OCI-LY7 (cell line): ENCODE results near the gene LZTR1. TPM values are rescaled to one million over a fixed set of nuclear protein-coding genes. Genes with fewer than 3 reads are reported as not detected.

ENCODE experiments used
- BruUV-seq: library from RNA; stranded (reverse); fragments of 400-500 nt; replicated peaks from 2 replicates; lab custom pipeline; 2021; lab: Mats Ljungman, UMichigan
- CTCF ChIA-PET: fragments of 300-600 bp; sonication (Branson Sonifier 250); formaldehyde crosslinking; loops from one replicate; lab custom pipeline; 2022; ENCODE audit warnings: antibody characterized with exemption; ENCODE audit not compliant: unreplicated experiment; lab: Charles Lee
- POLR2A ChIA-PET: fragments of 300-600 bp; sonication (Branson Sonifier 250); formaldehyde crosslinking; loops from one replicate; lab custom pipeline; 2022; ENCODE audit warnings: antibody characterized with exemption; lab: Charles Lee
- DNase-seq: peaks from one replicate; pipeline ENCODE4 v3.0.0-alpha.2; 2015; ENCODE audit warnings: low spot score
- H2AFZ ChIP-seq: fragments of 200-600 bp; sonication (generic), shearing (Covaris generic); 2 replicates; pipeline ENCODE4 v1.6.1; 2014; ENCODE audit warnings: mild to moderate bottlenecking, antibody characterized with exemption, low read length, moderate library complexity
- H3K27ac ChIP-seq: fragments of 200-600 bp; sonication (generic); 2 replicates; pipeline ENCODE4 v1.5.1; 2014; ENCODE audit warnings: mixed run types, low read depth, mild to moderate bottlenecking, moderate library complexity, low read length, inconsistent platforms; ENCODE audit not compliant: poor library complexity, severe bottlenecking
- H3K36me3 ChIP-seq: fragments of 200-600 bp; sonication (generic); 2 replicates; pipeline ENCODE4 v1.6.1; 2014; ENCODE audit warnings: mild to moderate bottlenecking, antibody characterized with exemption, low read length, moderate library complexity, mixed read lengths; ENCODE audit not compliant: insufficient read depth
- H3K4me1 ChIP-seq: fragments of 200-600 bp; sonication (generic); 2 replicates; pipeline ENCODE4 v1.5.1; 2014; ENCODE audit warnings: mild to moderate bottlenecking, low read length; ENCODE audit not compliant: insufficient read depth, poor library complexity, severe bottlenecking
- H3K4me2 ChIP-seq: fragments of 200-600 bp; sonication (generic); 2 replicates; pipeline ENCODE4 v1.6.1; 2014; ENCODE audit warnings: mild to moderate bottlenecking, low read length
- H3K4me3 ChIP-seq: fragments of 200-600 bp; sonication (generic); 2 replicates; pipeline ENCODE4 v1.5.1; 2014; ENCODE audit warnings: mild to moderate bottlenecking, low read depth, low read length; ENCODE audit not compliant: poor library complexity, severe bottlenecking
- H3K79me2 ChIP-seq: fragments of 200-600 bp; sonication (generic); 2 replicates; pipeline ENCODE4 v1.6.1; 2016; ENCODE audit warnings: low read depth, mild to moderate bottlenecking, low read length, moderate library complexity, mixed read lengths; ENCODE audit not compliant: insufficient read depth
- H3K9me2 ChIP-seq: fragments of 200-600 bp; sonication (generic); 2 replicates; pipeline ENCODE4 v1.6.1; 2016; ENCODE audit warnings: mild to moderate bottlenecking, low read length, mixed read lengths; ENCODE audit not compliant: insufficient read depth
- H3K9me3 ChIP-seq: fragments of 200-600 bp; sonication (generic); 2 replicates; pipeline ENCODE4 v1.6.1; 2014; ENCODE audit warnings: mild to moderate bottlenecking, mixed run types, low read length, mixed read lengths
- H4K20me1 ChIP-seq: fragments of 200-600 bp; sonication (generic); 2 replicates; pipeline ENCODE4 v1.6.1; 2014; ENCODE audit warnings: mild to moderate bottlenecking, antibody characterized with exemption, low read length, moderate library complexity, mixed read lengths; ENCODE audit not compliant: insufficient read depth
- EZH2phosphoT487 ChIP-seq: fragments of 200-600 bp; sonication (generic); IDR thresholded peaks from 2 replicates; pipeline ENCODE4 v1.6.1; 2018; ENCODE audit warnings: low read depth, borderline replicate concordance, mild to moderate bottlenecking, mixed run types, antibody characterized with exemption, low read length, moderate library complexity, mixed read lengths
- intact Hi-C: fragments of 100-400 bp; cut with micrococcal nuclease; formaldehyde crosslinking; loops from one replicate; pipeline ENCODE4 v1.10.0; 2022; ENCODE audit not compliant: unreplicated experiment
- total RNA-seq, 2 experiments: library from RNA; depleted of rRNA in 1 of 2; stranded (reverse); fragments of >200 nt in 1 of 2; shearing (Covaris generic) in 1 of 2; gene quantifications; 2 replicates each; pipeline ENCODE4 v1.2.3, GENCODE V29; 2014 to 2022
- TF ChIP-seq, protein P1 (sequence below): fragments of 200-600 bp; sonication (generic); conservative IDR thresholded peaks from 2 replicates; pipeline ENCODE4 v1.5.1; 2014; ENCODE audit warnings: mild to moderate bottlenecking, antibody characterized with exemption, low read length, moderate library complexity, mixed read lengths

The LZTR1 gene
- total RNA-seq, 2 experiments from 2014 or later, result 46.8 to 61.8 TPM

DNA sequence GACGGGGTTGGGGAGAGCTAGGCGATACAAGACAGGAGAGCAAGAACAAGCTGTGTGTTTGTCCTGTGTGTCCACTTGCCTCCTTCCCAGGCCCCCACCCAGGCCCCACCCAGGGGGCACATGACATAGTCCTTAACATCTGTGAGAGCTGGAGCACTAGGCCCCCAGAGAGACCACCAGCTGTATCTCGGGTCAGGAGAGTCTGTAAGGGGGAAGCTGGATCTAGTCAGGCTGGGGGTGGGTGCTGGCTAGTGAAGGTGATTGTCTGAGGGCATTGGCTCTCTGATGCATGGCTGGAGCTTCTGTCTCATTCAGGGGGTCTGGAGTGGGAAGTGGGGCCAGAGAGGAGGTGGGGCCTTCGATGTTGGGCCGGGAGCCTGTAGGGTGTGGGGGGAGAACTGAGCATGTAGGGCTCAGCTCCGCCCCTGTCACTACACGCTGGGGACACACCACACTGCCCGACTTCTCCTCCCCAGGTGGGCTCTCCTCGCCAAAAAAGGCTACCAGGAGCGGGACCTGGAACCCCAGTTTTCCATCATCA, 33.4 kb downstream of the LZTR1 start:
- no peaks in the 10 kb centered on the region for H3K9me3 ChIP-seq
- no peaks in the 10 kb centered on the region for H4K20me1 ChIP-seq
- no peak overlapping the region for H3K4me3 ChIP-seq
- H3K36me3 ChIP-seq, result no peaks in the 10 kb centered on the region
- BruUV-seq, result no TSS peak
- ChIA-PET POLR2A (interaction anchor here (0.9 kb wide), 1 partner anchor 11 kb away, joined by 3 read pairs; no protein-coding TSS in a partner anchor), CTCF (interaction anchor here (0.6 kb wide), 1 partner anchor 40 kb away, joined by 3 read pairs; no protein-coding TSS in a partner anchor)
- no peak overlapping the region for H3K27ac ChIP-seq
- TF ChIP-seq EZH2phosphoT487, result no peak
- TF ChIP-seq, protein P1, sequence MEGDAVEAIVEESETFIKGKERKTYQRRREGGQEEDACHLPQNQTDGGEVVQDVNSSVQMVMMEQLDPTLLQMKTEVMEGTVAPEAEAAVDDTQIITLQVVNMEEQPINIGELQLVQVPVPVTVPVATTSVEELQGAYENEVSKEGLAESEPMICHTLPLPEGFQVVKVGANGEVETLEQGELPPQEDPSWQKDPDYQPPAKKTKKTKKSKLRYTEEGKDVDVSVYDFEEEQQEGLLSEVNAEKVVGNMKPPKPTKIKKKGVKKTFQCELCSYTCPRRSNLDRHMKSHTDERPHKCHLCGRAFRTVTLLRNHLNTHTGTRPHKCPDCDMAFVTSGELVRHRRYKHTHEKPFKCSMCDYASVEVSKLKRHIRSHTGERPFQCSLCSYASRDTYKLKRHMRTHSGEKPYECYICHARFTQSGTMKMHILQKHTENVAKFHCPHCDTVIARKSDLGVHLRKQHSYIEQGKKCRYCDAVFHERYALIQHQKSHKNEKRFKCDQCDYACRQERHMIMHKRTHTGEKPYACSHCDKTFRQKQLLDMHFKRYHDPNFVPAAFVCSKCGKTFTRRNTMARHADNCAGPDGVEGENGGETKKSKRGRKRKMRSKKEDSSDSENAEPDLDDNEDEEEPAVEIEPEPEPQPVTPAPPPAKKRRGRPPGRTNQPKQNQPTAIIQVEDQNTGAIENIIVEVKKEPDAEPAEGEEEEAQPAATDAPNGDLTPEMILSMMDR, result no peak
- no peak overlapping the region for H3K4me2 ChIP-seq
- H3K79me2 ChIP-seq, result no peaks in the 10 kb centered on the region
- H3K4me1 ChIP-seq, result peaks cover 15% of the 10 kb centered on the region
- H3K9me2 ChIP-seq, result no peaks in the 10 kb centered on the region
- intact Hi-C loops, result no loop called here
- no peak overlapping the region for H2AFZ ChIP-seq
- DNase-seq, result no peak

DNA sequence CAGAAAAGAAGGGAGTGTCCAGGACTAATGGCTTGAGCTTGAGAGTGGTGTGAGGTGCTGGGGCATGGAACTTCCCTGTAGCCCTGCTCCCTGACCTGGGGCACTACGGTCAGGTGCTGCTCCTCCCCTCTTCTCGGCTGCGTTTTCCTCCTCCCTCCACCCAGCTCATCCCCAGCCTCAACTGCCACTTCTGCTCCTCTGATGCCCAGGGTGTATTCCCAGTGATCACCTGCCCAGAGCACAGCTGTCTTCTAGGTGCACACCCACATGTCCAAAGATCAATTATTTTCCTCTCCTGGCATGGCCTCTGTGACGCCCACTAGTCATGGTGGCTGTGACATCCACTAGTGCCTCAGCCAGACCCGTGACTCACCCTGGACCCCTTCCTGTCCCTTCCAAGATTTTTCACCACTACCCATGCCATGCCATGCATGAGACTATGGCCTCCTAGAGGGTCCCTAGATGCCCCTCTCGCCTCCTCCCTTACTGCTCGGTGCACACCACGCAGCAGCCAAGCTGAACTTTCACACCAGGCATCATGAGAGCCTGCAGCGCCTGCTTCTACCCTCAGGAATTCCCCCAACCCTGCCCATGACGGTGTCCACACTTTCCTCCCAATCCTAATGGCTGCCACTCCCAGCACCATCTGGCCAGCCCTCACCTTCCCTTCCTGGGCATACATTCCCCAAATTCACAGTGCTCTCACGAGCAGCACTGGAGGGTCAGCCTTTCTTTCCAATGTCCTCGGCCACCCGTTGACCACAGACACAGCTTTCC, 34.7 kb downstream of the LZTR1 start:
- no TSS peak for BruUV-seq
- ChIA-PET POLR2A (interaction anchor here (0.7 kb wide), 1 partner anchor 35 kb away, joined by 5 read pairs; no protein-coding TSS in a partner anchor), CTCF (no interaction called here)
- H3K36me3 ChIP-seq, result no peaks in the 10 kb centered on the region
- no peaks in the 10 kb centered on the region for H3K9me2 ChIP-seq
- H2AFZ ChIP-seq, result no peak overlapping the region
- H3K4me1 ChIP-seq, result peaks cover 15% of the 10 kb centered on the region
- intact Hi-C loops, result no loop called here
- no peak overlapping the region for H3K4me3 ChIP-seq
- TF ChIP-seq EZH2phosphoT487, result no peak
- TF ChIP-seq, protein P1, result no peak
- no peak overlapping the region for H3K4me2 ChIP-seq
- no peaks in the 10 kb centered on the region for H4K20me1 ChIP-seq
- no peak for DNase-seq
- H3K9me3 ChIP-seq, result no peaks in the 10 kb centered on the region
- H3K79me2 ChIP-seq, result no peaks in the 10 kb centered on the region
- H3K27ac ChIP-seq, result no peak overlapping the region

DNA sequence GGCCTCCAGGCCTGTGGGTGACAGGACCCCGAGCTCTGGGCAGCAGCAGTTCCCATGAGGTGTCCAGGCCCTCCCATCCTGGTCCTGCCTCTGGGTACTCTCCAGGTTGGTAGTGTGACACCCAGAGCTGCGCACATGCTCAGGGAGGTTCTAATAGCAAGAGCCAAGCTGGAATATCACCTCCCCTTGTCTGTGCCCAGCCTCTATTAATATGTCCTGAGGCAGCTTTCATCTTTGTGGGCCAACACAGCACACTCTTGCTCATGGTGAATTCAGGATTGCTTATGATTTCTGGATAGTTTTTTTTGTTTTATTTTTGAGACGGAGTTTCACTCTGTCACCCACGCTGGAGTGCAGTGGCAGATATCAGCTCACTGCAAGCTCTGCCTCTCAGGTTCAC, 36.2 kb downstream of the LZTR1 start:
- Histone ChIP-seq H3K4me3 (no peak overlapping the region), H2AFZ (no peak overlapping the region), H3K4me2 (no peak overlapping the region), H3K9me3 (no peaks in the 10 kb centered on the region), H3K27ac (no peak overlapping the region), H3K79me2 (no peaks in the 10 kb centered on the region), H3K36me3 (no peaks in the 10 kb centered on the region), H4K20me1 (no peaks in the 10 kb centered on the region), H3K4me1 (peaks cover 12% of the 10 kb centered on the region), H3K9me2 (no peaks in the 10 kb centered on the region)
- intact Hi-C loops, result no loop called here
- TF ChIP-seq, protein P1, result no peak
- TF ChIP-seq EZH2phosphoT487, result no peak
- CTCF ChIA-PET, result no interaction called here
- POLR2A ChIA-PET, result no interaction called here
- no TSS peak for BruUV-seq
- DNase-seq, result no peak
